Measurements from ENCODE around the gene TCIRG1.
"Not testable (repeated sequence)": the region's sequence is repeated elsewhere in the genome, so short reads cannot be mapped to it uniquely, and the experiment has no call there.

TCIRG1 gene

GRCh38 chr11:68083517-68083916 lies 44.7 kb downstream of the TCIRG1 start:
- DNase-seq (ENCODE audit: low spot score) = no peak

- no peak for DNase-seq (ENCODE audit: low spot score)
These were observed 50.9 kb downstream of the TCIRG1 start for GRCh38 chr11:68089679-68090078.

DNA sequence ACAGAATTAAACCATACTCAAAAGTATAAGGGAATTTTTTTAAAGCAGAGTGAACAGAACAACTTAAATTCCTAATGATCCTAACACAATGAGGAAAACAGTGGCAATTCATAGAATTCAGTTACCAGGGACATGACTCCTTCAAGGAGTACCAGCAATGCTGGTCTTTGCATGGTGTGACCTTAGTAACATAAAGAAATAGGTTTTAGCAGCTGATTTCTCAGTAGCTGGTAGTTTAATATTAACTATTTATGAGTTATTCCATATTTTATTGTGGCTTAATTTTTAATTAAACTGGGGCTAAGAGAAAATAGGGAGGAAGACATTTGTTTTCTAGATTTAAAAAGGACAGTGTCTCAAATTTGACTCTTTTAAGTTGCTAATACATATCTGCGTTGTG lies 51.5 kb downstream of the TCIRG1 start:
- no peak for DNase-seq (ENCODE audit: low spot score)

- DNase-seq (ENCODE audit: low spot score) = peak; percentile 48
These were observed 51.9 kb downstream of the TCIRG1 start for GRCh38 chr11:68090706-68091105.

DNA sequence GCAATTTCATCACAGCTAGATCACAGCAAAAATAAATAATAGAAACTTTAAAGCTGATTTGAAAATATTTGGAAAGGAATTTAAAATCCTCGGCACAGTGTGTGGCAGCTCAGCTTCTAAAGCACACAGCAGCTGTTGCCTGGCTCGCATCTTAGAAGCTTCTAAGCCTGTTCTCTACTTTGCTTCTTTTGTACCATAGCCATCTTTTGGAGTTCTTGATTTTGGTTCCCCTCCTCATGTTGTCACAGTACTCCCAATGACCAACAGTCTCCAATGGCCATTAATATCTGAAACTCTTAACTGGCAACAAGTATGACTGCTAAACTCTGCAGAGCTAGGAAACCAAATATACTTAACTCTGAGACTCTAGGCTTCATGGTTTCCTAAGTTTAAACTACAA lies 53.6 kb downstream of the TCIRG1 start:
- DNase-seq (ENCODE audit: low spot score) = no peak

- DNase-seq (ENCODE audit: low spot score) = not testable (repeated sequence)
These were observed 54.1 kb downstream of the TCIRG1 start for GRCh38 chr11:68092946-68093345.

DNA sequence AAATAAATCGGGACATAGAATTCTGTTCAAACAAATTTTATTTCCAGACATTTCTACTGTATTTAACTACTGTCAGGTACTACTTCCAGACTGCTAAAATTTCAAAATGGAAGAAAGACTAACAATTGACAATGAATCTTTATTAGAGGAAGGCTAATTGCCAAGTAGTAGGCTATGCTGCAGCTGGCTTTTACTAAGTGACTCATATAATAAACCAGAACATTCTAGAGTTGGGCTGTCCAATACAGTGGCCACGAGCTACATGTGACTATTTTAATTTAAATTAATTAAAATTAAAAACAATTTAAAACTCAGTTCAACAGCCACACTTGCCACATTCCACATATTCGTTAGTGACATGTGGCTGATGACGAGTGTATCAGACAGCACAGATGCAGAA lies 54.7 kb downstream of the TCIRG1 start:
- no peak for DNase-seq (ENCODE audit: low spot score)

DNA sequence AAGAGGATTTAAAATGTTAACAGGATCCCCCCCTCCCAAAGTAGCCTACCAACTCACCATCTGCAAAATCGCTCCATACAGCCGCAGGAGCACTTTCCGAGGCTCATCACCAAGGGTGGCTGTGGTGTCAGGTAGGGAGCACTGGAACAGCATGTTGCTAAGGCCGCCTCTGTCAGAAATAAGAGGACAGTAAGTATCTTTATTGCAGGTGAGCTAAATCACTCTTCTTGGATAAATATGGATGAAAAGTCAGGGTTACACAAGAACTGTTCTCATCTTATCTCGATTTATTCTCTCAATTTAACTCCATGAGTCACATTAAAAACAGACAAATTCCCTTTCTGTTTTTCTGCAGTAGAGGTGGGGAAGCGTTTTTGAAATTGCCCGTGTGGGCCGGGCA lies 58.1 kb downstream of the TCIRG1 start:
- DNase-seq (ENCODE audit: low spot score) = no peak

- DNase-seq (ENCODE audit: low spot score) = no peak
These were observed 60.2 kb downstream of the TCIRG1 start for GRCh38 chr11:68099057-68099456.

DNA sequence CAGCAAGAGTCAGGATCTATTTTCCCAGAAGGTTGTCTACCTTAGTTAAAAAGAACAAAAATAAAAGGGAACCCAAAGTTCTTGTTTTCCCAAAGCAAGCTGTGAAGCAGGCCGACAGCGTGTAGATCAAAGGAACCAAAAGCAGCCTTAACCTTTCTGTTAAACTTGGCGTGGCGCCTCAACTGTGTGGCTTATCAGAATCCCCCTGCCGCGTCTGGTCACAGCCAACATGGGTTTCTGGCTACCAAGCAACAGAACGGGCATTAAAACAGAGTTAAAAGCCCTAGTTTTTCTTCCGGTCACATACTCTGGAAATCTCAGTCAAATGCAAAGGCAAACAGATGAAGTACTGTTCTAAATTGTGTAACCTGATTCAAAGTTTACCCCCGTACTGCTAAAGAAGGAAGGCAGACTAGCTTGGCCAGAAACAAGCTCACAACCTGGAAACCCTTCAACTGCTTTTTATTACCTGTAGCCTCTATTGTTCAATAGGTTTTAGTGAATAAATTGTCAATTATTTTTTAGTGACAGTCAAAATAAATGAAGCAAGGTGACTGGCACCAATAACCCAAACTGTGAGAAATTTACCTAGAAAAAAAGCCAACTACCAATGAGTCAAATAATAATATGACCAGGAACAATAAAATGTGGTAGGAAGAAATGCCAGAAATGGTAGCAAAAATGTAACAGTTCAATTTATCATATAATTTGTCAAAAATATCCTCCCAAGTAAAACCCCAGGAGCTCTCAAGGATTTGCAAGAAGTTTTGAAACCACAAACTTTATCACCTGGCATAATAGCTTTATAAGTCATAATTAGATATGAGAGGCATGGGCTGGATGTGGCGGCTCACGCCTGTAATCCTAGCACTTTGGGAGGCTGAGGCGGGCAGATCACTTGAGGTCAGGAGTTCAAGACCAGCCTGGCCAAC lies 60.9 kb downstream of the TCIRG1 start:
- DNase-seq (ENCODE audit: low spot score) = peak; percentile 18

Measured in kidney tubule cell (primary cell).